ENCODE measurements around the gene MCM3AP.

GRCh38 chr21:46199436-46200373 is 85.7 kb downstream of the MCM3AP start:
- TF ChIP-seq POLR2A (IDR thresholded peaks at IDR 0.05), result no peak
- TF ChIP-seq, protein P1, sequence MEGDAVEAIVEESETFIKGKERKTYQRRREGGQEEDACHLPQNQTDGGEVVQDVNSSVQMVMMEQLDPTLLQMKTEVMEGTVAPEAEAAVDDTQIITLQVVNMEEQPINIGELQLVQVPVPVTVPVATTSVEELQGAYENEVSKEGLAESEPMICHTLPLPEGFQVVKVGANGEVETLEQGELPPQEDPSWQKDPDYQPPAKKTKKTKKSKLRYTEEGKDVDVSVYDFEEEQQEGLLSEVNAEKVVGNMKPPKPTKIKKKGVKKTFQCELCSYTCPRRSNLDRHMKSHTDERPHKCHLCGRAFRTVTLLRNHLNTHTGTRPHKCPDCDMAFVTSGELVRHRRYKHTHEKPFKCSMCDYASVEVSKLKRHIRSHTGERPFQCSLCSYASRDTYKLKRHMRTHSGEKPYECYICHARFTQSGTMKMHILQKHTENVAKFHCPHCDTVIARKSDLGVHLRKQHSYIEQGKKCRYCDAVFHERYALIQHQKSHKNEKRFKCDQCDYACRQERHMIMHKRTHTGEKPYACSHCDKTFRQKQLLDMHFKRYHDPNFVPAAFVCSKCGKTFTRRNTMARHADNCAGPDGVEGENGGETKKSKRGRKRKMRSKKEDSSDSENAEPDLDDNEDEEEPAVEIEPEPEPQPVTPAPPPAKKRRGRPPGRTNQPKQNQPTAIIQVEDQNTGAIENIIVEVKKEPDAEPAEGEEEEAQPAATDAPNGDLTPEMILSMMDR (IDR thresholded peaks at IDR 0.05), result no peak

Measured in body of pancreas (tissue), 4 donors.